MM.1S (cell line): Measurements from ENCODE around the gene A4GALT.

Source experiments
- DNase-seq: peaks from one replicate; pipeline ENCODE4 v3.0.0-alpha.2; 2015
- H2AFZ ChIP-seq: fragments of 300-600 bp; sonication (generic); 2 replicates; pipeline ENCODE4 v1.6.0; 2016; ENCODE audit warnings: antibody characterized with exemption, low read length
- H3F3A ChIP-seq: fragments of 300-600 bp; sonication (generic); 2 replicates; pipeline ENCODE4 v1.6.1; 2016; ENCODE audit warnings: mild to moderate bottlenecking, antibody characterized with exemption, low read length, moderate library complexity, mixed read lengths; ENCODE audit not compliant: insufficient read depth
- H3K27ac ChIP-seq: fragments of 300-600 bp; sonication (generic); 2 replicates; pipeline ENCODE4 v1.5.1; 2016; ENCODE audit warnings: mild to moderate bottlenecking, low read length
- H3K27me3 ChIP-seq: fragments of 300-600 bp; sonication (generic); replicated peaks from 2 replicates; pipeline ENCODE4 v1.6.0; 2016; ENCODE audit warnings: low read length; ENCODE audit not compliant: insufficient read depth
- H3K36me3 ChIP-seq: fragments of 300-600 bp; sonication (generic); replicated peaks from 2 replicates; pipeline ENCODE4 v1.6.1; 2016; ENCODE audit warnings: mild to moderate bottlenecking, low read length, mixed read lengths; ENCODE audit not compliant: insufficient read depth
- H3K4me1 ChIP-seq: fragments of 300-600 bp; sonication (generic); 2 replicates; pipeline ENCODE4 v1.6.1; 2016; ENCODE audit warnings: low read length, mixed read lengths
- H3K4me2 ChIP-seq: fragments of 300-600 bp; sonication (generic); 2 replicates; pipeline ENCODE4 v1.6.0; 2016; ENCODE audit warnings: low read depth, low read length
- H3K4me3 ChIP-seq: fragments of 300-600 bp; sonication (generic); 2 replicates; pipeline ENCODE4 v1.5.1; 2016; ENCODE audit warnings: low read length, mixed read lengths
- H3K79me2 ChIP-seq: fragments of 300-600 bp; sonication (generic); 2 replicates; pipeline ENCODE4 v1.6.1; 2016; ENCODE audit warnings: mixed run types, low read length, mixed read lengths
- H3K9ac ChIP-seq: fragments of 300-600 bp; sonication (generic); 2 replicates; pipeline ENCODE4 v1.6.1; 2016; ENCODE audit warnings: low read length, mixed read lengths
- H3K9me2 ChIP-seq: fragments of 300-600 bp; sonication (generic); replicated peaks from 2 replicates; pipeline ENCODE4 v1.6.1; 2016; ENCODE audit warnings: mild to moderate bottlenecking, low read length, mixed read lengths; ENCODE audit not compliant: insufficient read depth
- H3K9me3 ChIP-seq: fragments of 300-600 bp; sonication (generic); replicated peaks from 2 replicates; pipeline ENCODE4 v1.6.1; 2016; ENCODE audit warnings: mild to moderate bottlenecking, low read length, mixed read lengths; ENCODE audit not compliant: insufficient read depth
- H4K20me1 ChIP-seq: fragments of 300-600 bp; sonication (generic); 2 replicates; pipeline ENCODE4 v1.6.1; 2016; ENCODE audit warnings: mild to moderate bottlenecking, low read length, moderate library complexity, mixed read lengths; ENCODE audit not compliant: insufficient read depth
- CTCF ChIP-seq: fragments of 300-600 bp; sonication (generic); IDR thresholded peaks from 2 replicates; pipeline ENCODE4 v1.5.1; 2016; ENCODE audit warnings: antibody characterized with exemption, low read length, mixed read lengths
- EZH2 ChIP-seq: fragments of 300-600 bp; sonication (generic); optimal IDR thresholded peaks from 2 replicates; pipeline ENCODE3; 2017; ENCODE audit warnings: low read depth, mild to moderate bottlenecking, antibody characterized with exemption, low read length, mixed read lengths
- EZH2phosphoT487 ChIP-seq: fragments of 300-600 bp; sonication (generic); IDR thresholded peaks from 2 replicates; pipeline ENCODE4 v1.6.1; 2018; ENCODE audit warnings: antibody characterized with exemption, low read length

The A4GALT gene

GRCh38 chr22:42696331-42696967, 24.2 kb downstream of the A4GALT start:
- Histone ChIP-seq H3K4me2 (no peak overlapping the region), H3F3A (no peaks in the 10 kb centered on the region), H3K27ac (no peak overlapping the region), H3K4me3 (no peak overlapping the region), H3K9me2 (no peaks in the 10 kb centered on the region), H3K9me3 (no peaks in the 10 kb centered on the region), H3K4me1 (no peaks in the 10 kb centered on the region), H4K20me1 (no peaks in the 10 kb centered on the region), H2AFZ (no peak overlapping the region), H3K9ac (no peak overlapping the region), H3K36me3 (no peaks in the 10 kb centered on the region), H3K79me2 (no peaks in the 10 kb centered on the region), H3K27me3 (no peaks in the 10 kb centered on the region)
- DNase-seq: no peak
- TF ChIP-seq EZH2 (no peak), EZH2phosphoT487 (no peak), CTCF (no peak)

GRCh38 chr22:42695294-42695693, 25.4 kb downstream of the A4GALT start:
- Histone ChIP-seq H3K27me3 (no peaks in the 10 kb centered on the region), H3K4me3 (no peak overlapping the region), H3K4me1 (no peaks in the 10 kb centered on the region), H3K27ac (no peak overlapping the region), H3K4me2 (no peak overlapping the region), H3K79me2 (no peaks in the 10 kb centered on the region), H4K20me1 (no peaks in the 10 kb centered on the region), H3K9me2 (no peaks in the 10 kb centered on the region), H3F3A (no peaks in the 10 kb centered on the region), H3K9ac (no peak overlapping the region), H2AFZ (no peak overlapping the region), H3K36me3 (no peaks in the 10 kb centered on the region), H3K9me3 (no peaks in the 10 kb centered on the region)
- no peak for DNase-seq
- TF ChIP-seq EZH2phosphoT487 (no peak), CTCF (no peak), EZH2 (no peak)

GRCh38 chr22:42693763-42694683, 26.6 kb downstream of the A4GALT start:
- H3K27me3 ChIP-seq: no peaks in the 10 kb centered on the region
- H3F3A ChIP-seq: no peaks in the 10 kb centered on the region
- DNase-seq: no peak
- no peak overlapping the region for H3K4me3 ChIP-seq
- no peaks in the 10 kb centered on the region for H3K36me3 ChIP-seq
- no peaks in the 10 kb centered on the region for H3K9me3 ChIP-seq
- no peaks in the 10 kb centered on the region for H3K79me2 ChIP-seq
- H3K4me1 ChIP-seq: no peaks in the 10 kb centered on the region
- no peak overlapping the region for H3K9ac ChIP-seq
- no peak overlapping the region for H3K27ac ChIP-seq
- no peaks in the 10 kb centered on the region for H3K9me2 ChIP-seq
- no peak overlapping the region for H2AFZ ChIP-seq
- no peak overlapping the region for H3K4me2 ChIP-seq
- H4K20me1 ChIP-seq: no peaks in the 10 kb centered on the region
- TF ChIP-seq EZH2phosphoT487: no peak
- no peak for TF ChIP-seq EZH2
- TF ChIP-seq CTCF: no peak
